IMR-90 (cell line): ENCODE results near the gene PLEKHH1. TPM values are rescaled to one million over a fixed set of nuclear protein-coding genes. Genes with fewer than 3 reads are reported as not detected.

Source experiments
- ATAC-seq: fragments of 200-7000 bp; cut with Tn5 transposase; 2 replicates; pipeline ENCODE4 v1.9.1; 2020; ENCODE audit warnings: low read depth, mild to moderate bottlenecking, moderate library complexity
- BruUV-seq: library from RNA; stranded (reverse); fragments of 400-500 nt; replicated peaks from 2 replicates; lab custom pipeline; 2021; lab: Mats Ljungman, UMichigan
- CTCF ChIA-PET: fragments of 300-600 bp; formaldehyde crosslinking; extraction: SDS; loops from one replicate; lab custom pipeline; 2021; ENCODE audit warnings: antibody characterized with exemption; lab: Yijun Ruan, JAX
- POLR2A ChIA-PET: fragments of 300-600 bp; sonication (Branson Sonifier 250); formaldehyde crosslinking; loops from one replicate; lab custom pipeline; 2022; ENCODE audit warnings: antibody characterized with exemption; ENCODE audit not compliant: unreplicated experiment; lab: Charles Lee
- DNase-seq: peaks from one replicate; pipeline ENCODE4 v3.0.0; 2013
- H2AFZ ChIP-seq: replicated peaks from 2 replicates; pipeline ENCODE3; 2013; ENCODE audit warnings: low read length, mild to moderate bottlenecking; ENCODE audit not compliant: poor library complexity
- H2AK5ac ChIP-seq: 2 replicates; pipeline ENCODE4 v1.6.1; 2013; ENCODE audit warnings: low read depth, low read length, inconsistent platforms
- H2AK9ac ChIP-seq: replicated peaks from 2 replicates; pipeline ENCODE3; 2013; ENCODE audit warnings: mild to moderate bottlenecking, low read depth, low read length, moderate library complexity; ENCODE audit not compliant: poor library complexity
- H2BK120ac ChIP-seq: 2 replicates; pipeline ENCODE4 v1.6.1; 2013; ENCODE audit warnings: low read depth, low read length, inconsistent platforms
- H2BK15ac ChIP-seq: 3 replicates; pipeline ENCODE4 v1.6.1; 2013; ENCODE audit warnings: low read depth, low read length, inconsistent platforms
- H2BK20ac ChIP-seq: 2 replicates; pipeline ENCODE4 v1.6.1; 2013; ENCODE audit warnings: low read depth, mild to moderate bottlenecking, inconsistent platforms, low read length, moderate library complexity
- H2BK5ac ChIP-seq: 2 replicates; pipeline ENCODE4 v1.6.1; 2013; ENCODE audit warnings: mild to moderate bottlenecking, low read depth, low read length, inconsistent platforms; ENCODE audit not compliant: poor library complexity, severe bottlenecking
- H3K14ac ChIP-seq: replicated peaks from 2 replicates; pipeline ENCODE4 v1.6.1; 2013; ENCODE audit warnings: low read depth, low read length, inconsistent platforms
- H3K18ac ChIP-seq: 2 replicates; pipeline ENCODE4 v1.6.1; 2013; ENCODE audit warnings: low read depth, low read length, control low read depth
- H3K23ac ChIP-seq: 2 replicates; pipeline ENCODE4 v1.6.1; 2013; ENCODE audit warnings: low read depth, low read length, inconsistent platforms
- H3K27ac ChIP-seq: 2 replicates; pipeline ENCODE4 v1.5.1; 2013; ENCODE audit warnings: mild to moderate bottlenecking, control low read depth, low read length; ENCODE audit not compliant: insufficient read depth
- H3K27me3 ChIP-seq: 2 replicates; pipeline ENCODE4 v1.6.1; 2013; ENCODE audit warnings: low read length; ENCODE audit not compliant: control insufficient read depth, insufficient read depth
- H3K36me3 ChIP-seq: 2 replicates; pipeline ENCODE4 v1.6.1; 2013; ENCODE audit warnings: low read length, mixed read lengths; ENCODE audit not compliant: control insufficient read depth, insufficient read depth
- H3K4ac ChIP-seq: 2 replicates; pipeline ENCODE4 v1.6.1; 2013; ENCODE audit warnings: low read depth, low read length, inconsistent platforms
- H3K4me1 ChIP-seq: 2 replicates; pipeline ENCODE4 v1.6.1; 2013; ENCODE audit warnings: low read length, mixed read lengths; ENCODE audit not compliant: control insufficient read depth, insufficient read depth
- H3K4me2 ChIP-seq: 2 replicates; pipeline ENCODE4 v1.6.1; 2013; ENCODE audit warnings: low read depth, mild to moderate bottlenecking, control low read depth, low read length, moderate library complexity
- H3K4me3 ChIP-seq: 2 replicates; pipeline ENCODE4 v1.5.1; 2013; ENCODE audit warnings: low read depth, mild to moderate bottlenecking, control low read depth, low read length, moderate library complexity; ENCODE audit not compliant: insufficient read depth
- H3K56ac ChIP-seq: 2 replicates; pipeline ENCODE4 v1.6.1; 2013; ENCODE audit warnings: low read length, inconsistent platforms; ENCODE audit not compliant: insufficient read depth; ENCODE audit errors: extremely low read depth
- H3K79me1 ChIP-seq, 2 experiments: 2 replicates each; pipeline ENCODE4 v1.6.1; 2013; ENCODE audit warnings: low read length in 2 of 2, inconsistent platforms in 1 of 2, low read depth in 1 of 2
- H3K9ac ChIP-seq: 2 replicates; pipeline ENCODE4 v1.6.1; 2013; ENCODE audit warnings: low read depth, low read length, control low read depth
- H3K9me1 ChIP-seq: 2 replicates; pipeline ENCODE4 v1.6.1; 2013; ENCODE audit warnings: low read length, inconsistent platforms; ENCODE audit not compliant: insufficient read depth
- H3K9me3 ChIP-seq: 2 replicates; pipeline ENCODE4 v1.6.1; 2013; ENCODE audit warnings: low read length; ENCODE audit not compliant: control insufficient read depth, insufficient read depth
- H4K20me1 ChIP-seq: 2 replicates; pipeline ENCODE4 v1.6.1; 2013; ENCODE audit warnings: low read length, inconsistent platforms; ENCODE audit not compliant: insufficient read depth
- H4K5ac ChIP-seq: 2 replicates; pipeline ENCODE4 v1.6.1; 2013; ENCODE audit warnings: mild to moderate bottlenecking, low read depth, low read length, control low read depth
- H4K8ac ChIP-seq, 2 experiments: 2 replicates each; pipeline ENCODE4 v1.6.1; 2013; ENCODE audit warnings: low read depth in 2 of 2, low read length in 2 of 2, control low read depth in 1 of 2, inconsistent platforms in 1 of 2
- H4K91ac ChIP-seq: 2 replicates; pipeline ENCODE4 v1.6.1; 2013; ENCODE audit warnings: low read depth, low read length, inconsistent platforms; ENCODE audit not compliant: insufficient read depth
- BHLHE40 ChIP-seq: fragments of 150-350 bp; IDR thresholded peaks from 2 replicates; pipeline ENCODE4 v1.6.1; 2016; ENCODE audit warnings: mild to moderate bottlenecking, low read depth, low read length
- CEBPB ChIP-seq: IDR thresholded peaks from 2 replicates; pipeline ENCODE4 v1.6.1; 2012; ENCODE audit warnings: low read depth, low read length, improper control_type of control experiment
- CHD1 ChIP-seq: IDR thresholded peaks from 2 replicates; pipeline ENCODE4 v1.6.1; 2012; ENCODE audit warnings: low read depth, low read length, improper control_type of control experiment
- FOS ChIP-seq: fragments of 150-350 bp; IDR thresholded peaks from 2 replicates; pipeline ENCODE4 v1.6.1; 2016; ENCODE audit warnings: low read depth, low read length
- MAFK ChIP-seq: IDR thresholded peaks from 2 replicates; pipeline ENCODE4 v1.6.1; 2012; ENCODE audit warnings: low read depth, low read length, improper control_type of control experiment
- MAZ ChIP-seq: IDR thresholded peaks from 2 replicates; pipeline ENCODE4 v1.6.1; 2012; ENCODE audit warnings: low read depth, mild to moderate bottlenecking, low read length, improper control_type of control experiment, moderate library complexity, borderline replicate concordance
- MXI1 ChIP-seq: IDR thresholded peaks from 2 replicates; pipeline ENCODE4 v1.6.1; 2012; ENCODE audit warnings: low read depth, mild to moderate bottlenecking, low read length, moderate library complexity, borderline replicate concordance
- NFE2L2 ChIP-seq: fragments of 150-350 bp; IDR thresholded peaks from 2 replicates; pipeline ENCODE4 v1.6.1; 2016; ENCODE audit warnings: low read depth, mild to moderate bottlenecking, low read length
- POLR2A ChIP-seq: IDR thresholded peaks from 2 replicates; pipeline ENCODE4 v1.6.1; 2012; ENCODE audit warnings: mild to moderate bottlenecking, low read depth, low read length
- RAD21 ChIP-seq: IDR thresholded peaks from 2 replicates; pipeline ENCODE4 v1.6.1; 2012; ENCODE audit warnings: low read length, improper control_type of control experiment
- RCOR1 ChIP-seq: IDR thresholded peaks from 2 replicates; pipeline ENCODE4 v1.6.1; 2012; ENCODE audit warnings: mild to moderate bottlenecking, low read length, improper control_type of control experiment; ENCODE audit not compliant: insufficient replicate concordance
- RFX5 ChIP-seq: IDR thresholded peaks from 2 replicates; pipeline ENCODE4 v1.8.0; 2012; ENCODE audit warnings: low read depth, mild to moderate bottlenecking, low read length, moderate library complexity
- SMC3 ChIP-seq: fragments of 150-350 bp; IDR thresholded peaks from 2 replicates; pipeline ENCODE4 v1.6.1; 2016; ENCODE audit warnings: low read depth, mild to moderate bottlenecking, antibody characterized with exemption, low read length, moderate library complexity
- USF2 ChIP-seq: fragments of 150-350 bp; IDR thresholded peaks from 2 replicates; pipeline ENCODE4 v1.6.1; 2017; ENCODE audit warnings: mild to moderate bottlenecking, antibody characterized with exemption, low read length, low read depth
- WGBS, 2 experiments: methylation state at CpG; one replicate each; pipeline versions ENCODE4 v1.1.5 to v1.1.7; 2013; ENCODE audit warnings: missing lambda C conversion rate in 2 of 2; ENCODE audit not compliant: insufficient read length in 1 of 2; ENCODE audit errors: extremely low coverage in 2 of 2; 5-methylcytosine and 5-hydroxymethylcytosine counted together
- dilution Hi-C: fragments of 300-500 bp; cut with HindIII; formaldehyde crosslinking; loops from one replicate; pipeline ENCODE4 v1.14.3; 2018; ENCODE audit warnings: low sequenced_read_pairs; ENCODE audit not compliant: unreplicated experiment
- in situ Hi-C: fragments of 300-500 bp; cut with MboI; formaldehyde crosslinking; loops from 3 replicates; pipeline ENCODE4 v1.14.3; 2019; ENCODE audit warnings: low sequenced_read_pairs, inconsistent platforms, mixed read lengths
- intact Hi-C: fragments of 100-400 bp; cut with micrococcal nuclease; formaldehyde crosslinking; loops from 2 replicates; pipeline ENCODE4 v1.10.0; 2022
- polyA plus RNA-seq, 3 experiments: library from polyadenylated mRNA; depleted of rRNA; stranded (reverse); fragments of >200 nt; gene quantifications; 2 replicates each; pipeline ENCODE4 v1.2.3, GENCODE V29; 2012; ENCODE audit warnings: low replicate concordance in 1 of 3
- total RNA-seq: library from RNA; depleted of rRNA; stranded (reverse); fragments of >200 nt; gene quantifications from 2 replicates; pipeline ENCODE4 v1.2.3, GENCODE V29; 2012
- TF ChIP-seq, protein P1 (sequence below): conservative IDR thresholded peaks from 2 replicates; pipeline ENCODE4 v1.5.1; 2012; ENCODE audit warnings: mild to moderate bottlenecking, low read depth, low read length, improper control_type of control experiment
- TF ChIP-seq, protein P2 (sequence below): fragments of 150-350 bp; IDR thresholded peaks from 2 replicates; pipeline ENCODE4 v1.6.1; 2016; ENCODE audit warnings: low read depth, mild to moderate bottlenecking, low read length, moderate library complexity, borderline replicate concordance

Gene PLEKHH1
- total and polyA plus RNA-seq, 2 of the 4 experiments (the other 2 are of a cell fraction), result under 0.01 to 0.34 TPM

GRCh38 chr14:67581643-67582042 lies 48.6 kb downstream of the PLEKHH1 start:
- Histone ChIP-seq H2AK5ac (no peak overlapping the region), H2AK9ac (no peak overlapping the region), H3K14ac (no peak overlapping the region), H3K9me3 (no peaks in the 10 kb centered on the region), H3K79me1 (no peaks in the 10 kb centered on the region), H2BK5ac (no peak overlapping the region), H3K36me3 (no peaks in the 10 kb centered on the region), H3K23ac (no peak overlapping the region), H3K27me3 (peaks cover 4% of the 10 kb centered on the region; the same call in 1 of the 2 replicates), H3K4me2 (no peak overlapping the region), H3K4ac (no peak overlapping the region), H3K9ac (no peak overlapping the region), H3K56ac (no peak overlapping the region), H4K91ac (no peak overlapping the region), H4K8ac (no peak overlapping the region), H2BK120ac (no peak overlapping the region), H2AFZ (no peak overlapping the region), H2BK15ac (no peak overlapping the region), H4K20me1 (no peaks in the 10 kb centered on the region), H4K5ac (no peak overlapping the region), H3K4me1 (no peaks in the 10 kb centered on the region), H3K27ac (no peak overlapping the region), H3K4me3 (no peak overlapping the region), H3K18ac (no peak overlapping the region), H3K9me1 (0 out of 2 replicates have a peak, but pooled peaks cover 3% of the 10 kb centered on the region), H2BK20ac (no peak overlapping the region)
- no peak for ATAC-seq
- WGBS, 2 experiments, result no CpG with 5 or more reads among the region's 1 CpG
- intact Hi-C loops, result no loop called here
- TF ChIP-seq CHD1, result no peak
- no peak for TF ChIP-seq USF2
- no peak for TF ChIP-seq MXI1
- TF ChIP-seq CEBPB, result no peak
- no peak for TF ChIP-seq RAD21
- TF ChIP-seq, protein P1, sequence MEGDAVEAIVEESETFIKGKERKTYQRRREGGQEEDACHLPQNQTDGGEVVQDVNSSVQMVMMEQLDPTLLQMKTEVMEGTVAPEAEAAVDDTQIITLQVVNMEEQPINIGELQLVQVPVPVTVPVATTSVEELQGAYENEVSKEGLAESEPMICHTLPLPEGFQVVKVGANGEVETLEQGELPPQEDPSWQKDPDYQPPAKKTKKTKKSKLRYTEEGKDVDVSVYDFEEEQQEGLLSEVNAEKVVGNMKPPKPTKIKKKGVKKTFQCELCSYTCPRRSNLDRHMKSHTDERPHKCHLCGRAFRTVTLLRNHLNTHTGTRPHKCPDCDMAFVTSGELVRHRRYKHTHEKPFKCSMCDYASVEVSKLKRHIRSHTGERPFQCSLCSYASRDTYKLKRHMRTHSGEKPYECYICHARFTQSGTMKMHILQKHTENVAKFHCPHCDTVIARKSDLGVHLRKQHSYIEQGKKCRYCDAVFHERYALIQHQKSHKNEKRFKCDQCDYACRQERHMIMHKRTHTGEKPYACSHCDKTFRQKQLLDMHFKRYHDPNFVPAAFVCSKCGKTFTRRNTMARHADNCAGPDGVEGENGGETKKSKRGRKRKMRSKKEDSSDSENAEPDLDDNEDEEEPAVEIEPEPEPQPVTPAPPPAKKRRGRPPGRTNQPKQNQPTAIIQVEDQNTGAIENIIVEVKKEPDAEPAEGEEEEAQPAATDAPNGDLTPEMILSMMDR, result no peak
- TF ChIP-seq RFX5, result no peak
- TF ChIP-seq NFE2L2, result no peak
- TF ChIP-seq, protein P2, sequence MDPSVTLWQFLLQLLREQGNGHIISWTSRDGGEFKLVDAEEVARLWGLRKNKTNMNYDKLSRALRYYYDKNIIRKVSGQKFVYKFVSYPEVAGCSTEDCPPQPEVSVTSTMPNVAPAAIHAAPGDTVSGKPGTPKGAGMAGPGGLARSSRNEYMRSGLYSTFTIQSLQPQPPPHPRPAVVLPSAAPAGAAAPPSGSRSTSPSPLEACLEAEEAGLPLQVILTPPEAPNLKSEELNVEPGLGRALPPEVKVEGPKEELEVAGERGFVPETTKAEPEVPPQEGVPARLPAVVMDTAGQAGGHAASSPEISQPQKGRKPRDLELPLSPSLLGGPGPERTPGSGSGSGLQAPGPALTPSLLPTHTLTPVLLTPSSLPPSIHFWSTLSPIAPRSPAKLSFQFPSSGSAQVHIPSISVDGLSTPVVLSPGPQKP, result no peak
- TF ChIP-seq SMC3, result no peak
- no peak for TF ChIP-seq MAFK
- TF ChIP-seq POLR2A, result no peak
- no peak for TF ChIP-seq BHLHE40
- TF ChIP-seq MAZ, result no peak
- TF ChIP-seq RCOR1, result no peak
- TF ChIP-seq FOS, result no peak
- in situ Hi-C loops, result no loop called here
- BruUV-seq, result no TSS peak
- dilution Hi-C loops, result no loop called here
- DNase-seq, result no peak
- POLR2A ChIA-PET, result no interaction called here
- CTCF ChIA-PET, result interaction anchor here (0.8 to 5.8 kb wide), 5 partner anchors 11 to 123 kb away, joined by 3 to 38 read pairs (median 6); no protein-coding TSS in a partner anchor
